Thyroid gland (tissue), 4 donors: ENCODE data around the gene CELSR3.

Experiments
- CTCF ChIP-seq, 6 experiments: fragments of 200-600 bp in 3 of 6; fragments of 450-650 bp in 3 of 6; sonication (generic) in 3 of 6; IDR thresholded peaks; one replicate each; pipeline ENCODE4 v1.5.1; 2016 to 2019; ENCODE audit warnings: antibody characterized with exemption in 6 of 6, mild to moderate bottlenecking in 2 of 6, inconsistent platforms in 1 of 6, moderate library complexity in 1 of 6
- POLR2A ChIP-seq, 2 donors: fragments of 450-650 bp; IDR thresholded peaks; one replicate each; pipeline ENCODE4 v1.6.1; 2017; ENCODE audit warnings: antibody characterized with exemption in 2 of 2, mild to moderate bottlenecking in 2 of 2, moderate library complexity in 1 of 2

- TF ChIP-seq CTCF (IDR thresholded peaks at IDR 0.05), result no peak
- no peak for TF ChIP-seq POLR2A (IDR thresholded peaks at IDR 0.05)
These were observed 22.6 kb downstream of the CELSR3 start for GRCh38 chr3:48639944-48640606.
